ENCODE results near the gene SNX9. TPM values are rescaled to one million over a fixed set of nuclear protein-coding genes. Genes with fewer than 3 reads are reported as not detected.
A peak's percentile ranks its signal among the peaks of the same experiment; 100 is the strongest.
"Not testable (repeated sequence)": the region's sequence is repeated elsewhere in the genome, so short reads cannot be mapped to it uniquely, and the experiment has no call there.

SNX9 gene
- total and polyA plus RNA-seq, 12 donors = 18.8 to 39.7 (median 31.2) TPM

DNA sequence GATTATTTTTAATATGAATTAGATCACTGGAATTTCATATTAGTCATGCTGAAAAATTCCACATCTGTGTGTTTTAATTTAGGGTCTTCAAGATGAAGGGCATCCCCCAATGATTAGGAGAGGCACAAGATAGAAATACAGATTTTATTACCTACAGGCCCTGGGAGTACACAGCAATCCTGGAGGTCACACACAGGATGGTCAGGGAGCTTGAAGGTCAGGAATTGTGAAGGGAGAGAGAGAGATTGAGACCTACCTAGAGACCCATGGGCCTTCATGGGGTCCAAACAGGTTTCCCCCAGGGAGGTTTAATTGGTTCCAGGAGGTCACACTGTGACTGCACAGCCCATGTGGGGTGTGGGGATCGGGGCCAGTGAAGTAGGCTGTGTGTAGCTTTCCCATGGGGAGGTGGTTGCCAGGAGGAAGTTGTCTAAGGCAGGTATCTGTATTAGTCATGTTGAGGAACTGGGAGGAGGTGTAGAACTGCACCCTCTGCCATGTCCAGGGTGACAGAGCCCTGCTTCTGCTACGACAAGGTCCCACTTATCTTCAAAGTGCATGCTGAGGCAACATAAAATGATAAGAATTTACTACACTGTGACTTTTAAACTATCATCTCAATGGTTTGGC, 18.3 kb downstream of the SNX9 start:
- Histone ChIP-seq H3K4me3 (no peak overlapping the region), H3K4me1 (peaks cover 15 to 89% (median 58%) of the 10 kb centered on the region in 9 donors), H3K27me3 (no peaks in the 10 kb centered on the region), H3K9me3 (no peaks in the 10 kb centered on the region), H3K27ac (no peak overlapping the region), H3K36me3 (no peaks in the 10 kb centered on the region)
- 44 to 53% methylated on average over 2 of the region's 2 CpGs for WGBS, 2 donors
- DNase-seq = no peak
- peak in 6 of 8 donors; percentile 14 to 78 (median 54) for ATAC-seq
- intact Hi-C loops (cut with DNase I) = no loop called here
- no peak for TF ChIP-seq CTCF (IDR thresholded peaks at IDR 0.05)

DNA sequence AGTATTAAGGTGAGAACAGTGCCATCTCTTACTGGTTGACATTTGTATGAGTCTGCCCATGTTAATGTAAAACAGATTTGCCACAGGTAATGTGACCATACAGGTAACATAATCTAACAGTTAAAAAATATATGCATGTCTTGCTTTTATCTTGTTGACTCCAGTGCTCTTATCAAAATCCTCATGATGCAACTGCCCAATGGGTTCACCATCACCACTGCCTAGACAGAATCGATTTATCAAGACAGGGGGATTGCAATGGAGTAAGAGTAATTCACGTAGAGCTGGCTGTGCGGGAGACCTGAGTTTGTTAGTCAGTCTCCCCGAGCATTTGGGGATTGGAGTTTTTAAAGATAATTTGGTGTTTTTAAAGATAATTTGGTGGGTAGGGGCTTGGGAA, 19.2 kb downstream of the SNX9 start:
- no peak for ATAC-seq
- intact Hi-C loops (cut with DNase I) = no loop called here
- peaks cover 15 to 96% (median 65%) of the 10 kb centered on the region in 9 donors for H3K4me1 ChIP-seq

GRCh38 chr6:157844196-157844595, 21.1 kb downstream of the SNX9 start:
- H3K27me3 ChIP-seq; DNase-seq; H3K27ac ChIP-seq; H3K4me3 ChIP-seq; H3K9me3 ChIP-seq; ATAC-seq; H3K36me3 ChIP-seq; intact Hi-C loops (cut with DNase I): not testable (repeated sequence)
- H3K4me1 ChIP-seq = peaks cover 16 to 90% (median 72%) of the 10 kb centered on the region in 9 donors
- 95 to 98% methylated on average over 3 of the region's 3 CpGs for WGBS, 2 donors

More for the DNA sequence above, 19.2 kb downstream of the SNX9 start:
- TF ChIP-seq CTCF (IDR thresholded peaks at IDR 0.05) = no peak
- DNase-seq = no peak
- 98 to 99% methylated on average over 4 of the region's 4 CpGs for WGBS, 2 donors
- no peak overlapping the region for H3K27ac ChIP-seq
- no peaks in the 10 kb centered on the region for H3K9me3 ChIP-seq
- no peak overlapping the region for H3K4me3 ChIP-seq
- no peaks in the 10 kb centered on the region for H3K27me3 ChIP-seq
- no peaks in the 10 kb centered on the region for H3K36me3 ChIP-seq

DNA sequence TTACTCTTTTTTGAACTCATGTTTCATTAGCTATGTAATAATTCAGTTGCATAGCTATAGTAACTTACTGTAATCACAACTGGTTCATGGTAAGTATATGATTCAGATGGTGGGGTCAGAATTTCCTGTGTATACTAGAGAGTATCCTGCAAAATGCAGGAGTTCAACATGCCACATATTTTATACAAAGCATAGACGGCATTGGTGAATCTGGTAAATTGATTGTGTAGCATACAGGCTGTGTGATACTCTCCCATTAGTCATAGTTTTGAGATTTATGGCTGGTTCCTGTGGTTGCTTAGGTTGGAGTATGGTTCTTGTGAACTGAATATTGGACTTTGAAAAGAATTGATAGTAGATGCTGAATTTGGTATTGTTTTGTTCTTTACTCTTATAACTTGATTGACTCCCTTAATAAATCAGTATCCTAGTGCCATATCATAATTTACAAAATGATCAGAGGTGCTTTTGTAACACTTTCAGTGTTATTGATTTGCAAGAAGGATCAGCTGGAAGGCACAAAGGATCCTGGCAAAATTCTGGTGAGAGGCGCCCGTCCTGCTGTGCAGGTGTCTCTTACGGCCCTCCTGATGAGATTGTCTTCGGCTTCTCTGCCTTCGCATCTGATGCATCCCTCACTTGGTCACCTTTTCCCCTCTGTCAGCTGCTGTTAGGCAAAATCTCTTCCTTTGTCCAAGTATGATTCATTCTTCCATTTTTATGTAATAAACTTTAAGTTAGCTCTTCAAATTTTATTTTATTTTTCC, 22.6 kb downstream of the SNX9 start:
- no peak for TF ChIP-seq CTCF (IDR thresholded peaks at IDR 0.05)
- no peaks in the 10 kb centered on the region for H3K9me3 ChIP-seq
- no peaks in the 10 kb centered on the region for H3K36me3 ChIP-seq
- no peak overlapping the region for H3K4me3 ChIP-seq
- H3K27ac ChIP-seq = no peak overlapping the region
- DNase-seq (no peak), ATAC-seq (no peak)
- 84 to 85% methylated on average over 6 of the region's 6 CpGs for WGBS, 2 donors
- intact Hi-C loops (cut with DNase I) = no loop called here
- no peaks in the 10 kb centered on the region for H3K27me3 ChIP-seq
- peaks cover 16 to 92% (median 74%) of the 10 kb centered on the region in 9 donors for H3K4me1 ChIP-seq

GRCh38 chr6:157847846-157848245, 24.8 kb downstream of the SNX9 start:
- no peak for TF ChIP-seq CTCF (IDR thresholded peaks at IDR 0.05)
- H3K27ac ChIP-seq = no peak overlapping the region
- no peak for ATAC-seq

More at GRCh38 chr6:157847846-157848245, 24.8 kb downstream of the SNX9 start:
- Histone ChIP-seq H3K36me3 (no peaks in the 10 kb centered on the region), H3K4me3 (no peak overlapping the region), H3K9me3 (peaks cover 0 to 17% (median 7%) of the 10 kb centered on the region in 11 donors), H3K27me3 (no peaks in the 10 kb centered on the region), H3K4me1 (peaks cover 11 to 75% (median 53%) of the 10 kb centered on the region in 9 donors)
- intact Hi-C loops (cut with DNase I) = no loop called here
- DNase-seq = no peak
- 92 to 97% methylated on average over 2 of the region's 2 CpGs for WGBS, 2 donors

Data from heart right ventricle (tissue), 16 donors.